Naive thymus-derived CD4-positive, alpha-beta T cell (primary cell): ENCODE measurements around the gene TIMP3. TPM values are rescaled to one million over a fixed set of nuclear protein-coding genes. Genes with fewer than 3 reads are reported as not detected.

Experiments
- ATAC-seq: fragments of 150-1000 bp; cut with Tn5 transposase; 2 replicates; pipeline ENCODE4 v1.10.0; 2021; ENCODE audit warnings: mild to moderate bottlenecking, moderate library complexity
- CTCF ChIA-PET: fragments of 350-600 bp; sonication (Branson Sonifier 250); formaldehyde crosslinking; loops from one replicate; lab custom pipeline; 2021; ENCODE audit warnings: antibody characterized with exemption; lab: Charles Lee
- POLR2A ChIA-PET: fragments of 350-600 bp; sonication (Branson Sonifier 250); formaldehyde crosslinking; loops from one replicate; lab custom pipeline; 2021; ENCODE audit warnings: antibody characterized with exemption, inconsistent platforms; lab: Charles Lee
- DNase-seq, 9 donors: peaks; one replicate each; pipeline versions ENCODE4 v3.0.0 to v3.0.0-alpha.2; 2020 to 2022; ENCODE audit warnings: mixed read lengths in 1 of 9
- H3K27ac ChIP-seq: one replicate; pipeline ENCODE4 v1.7.0; 2013; ENCODE audit warnings: mild to moderate bottlenecking, low read depth, low read length, moderate library complexity
- H3K27me3 ChIP-seq, 2 donors: one replicate each; pipeline ENCODE4 v1.7.0; 2013; ENCODE audit warnings: low read length in 2 of 2, mild to moderate bottlenecking in 2 of 2, moderate library complexity in 2 of 2; ENCODE audit not compliant: control insufficient read depth in 2 of 2, insufficient read depth in 2 of 2
- H3K36me3 ChIP-seq, 3 experiments: 1 replicate in 2 of 3; 2 replicates in 1 of 3; pipeline ENCODE4 v1.7.0; 2013; ENCODE audit warnings: low read length in 3 of 3, mild to moderate bottlenecking in 3 of 3, moderate library complexity in 1 of 3; ENCODE audit not compliant: insufficient read depth in 3 of 3, control insufficient read depth in 2 of 3
- H3K4me1 ChIP-seq, 2 donors: one replicate each; pipeline ENCODE4 v1.7.0; 2013; ENCODE audit warnings: low read length in 2 of 2, mild to moderate bottlenecking in 2 of 2, moderate library complexity in 1 of 2; ENCODE audit not compliant: control insufficient read depth in 2 of 2, insufficient read depth in 2 of 2
- H3K4me3 ChIP-seq: 2 replicates; pipeline ENCODE4 v1.7.0; 2013; ENCODE audit warnings: mild to moderate bottlenecking, low read length
- H3K9me3 ChIP-seq, 3 experiments: 1 replicate in 2 of 3; 2 replicates in 1 of 3; pipeline ENCODE4 v1.7.0; 2013; ENCODE audit warnings: low read length in 3 of 3; ENCODE audit not compliant: control insufficient read depth in 2 of 3
- H3K27ac Mint-ChIP-seq, 9 donors: one replicate each; pipeline ENCODE4 v1.8.0; 2020 to 2022; ENCODE audit warnings: mixed read lengths in 9 of 9, mild to moderate bottlenecking in 8 of 9, moderate library complexity in 5 of 9, inconsistent platforms in 2 of 9
- H3K27me3 Mint-ChIP-seq, 5 donors: one replicate each; pipeline ENCODE4 v1.8.0; 2021 to 2022; ENCODE audit warnings: mixed read lengths in 5 of 5, mild to moderate bottlenecking in 1 of 5
- H3K36me3 Mint-ChIP-seq, 5 donors: one replicate each; pipeline ENCODE4 v1.8.0; 2020 to 2022; ENCODE audit warnings: mixed read lengths in 5 of 5, mild to moderate bottlenecking in 3 of 5, inconsistent platforms in 1 of 5
- H3K4me1 Mint-ChIP-seq, 7 donors: one replicate each; pipeline ENCODE4 v1.8.0; 2020 to 2022; ENCODE audit warnings: mixed read lengths in 7 of 7, mild to moderate bottlenecking in 3 of 7, inconsistent platforms in 1 of 7
- H3K4me3 Mint-ChIP-seq, 10 donors: one replicate each; pipeline ENCODE4 v1.8.0; 2020 to 2022; ENCODE audit warnings: mild to moderate bottlenecking in 10 of 10, mixed read lengths in 10 of 10, moderate library complexity in 6 of 10, inconsistent platforms in 2 of 10
- H3K9me3 Mint-ChIP-seq, 11 donors: one replicate each; pipeline ENCODE4 v1.8.0; 2020 to 2022; ENCODE audit warnings: mixed read lengths in 11 of 11, mild to moderate bottlenecking in 4 of 11, inconsistent platforms in 1 of 11, moderate library complexity in 1 of 11
- intact Hi-C, 2 donors: fragments of 100-400 bp; cut with micrococcal nuclease; formaldehyde crosslinking; loops; one replicate each; pipeline ENCODE4 v1.15.1; 2023
- polyA plus RNA-seq, 2 donors: library from polyadenylated mRNA; unstranded; fragments of 300-500 nt; fragmentation: Illumina TruSeq; gene quantifications; one replicate each; pipeline ENCODE4 v1.2.3, GENCODE V29; 2021
- total RNA-seq, 6 experiments: library from RNA in 5 of 6; stranded (reverse) in 5 of 6; gene quantifications; 1 replicate in 5 of 6; 2 replicates in 1 of 6; pipeline ENCODE4 v1.2.3 and lab custom pipeline; 2021 to 2026

The TIMP3 gene
- total and polyA plus RNA-seq, 7 experiments from 2014 or later = 0.05 to 0.95 (median 0.37) TPM; not detected in 3

DNA sequence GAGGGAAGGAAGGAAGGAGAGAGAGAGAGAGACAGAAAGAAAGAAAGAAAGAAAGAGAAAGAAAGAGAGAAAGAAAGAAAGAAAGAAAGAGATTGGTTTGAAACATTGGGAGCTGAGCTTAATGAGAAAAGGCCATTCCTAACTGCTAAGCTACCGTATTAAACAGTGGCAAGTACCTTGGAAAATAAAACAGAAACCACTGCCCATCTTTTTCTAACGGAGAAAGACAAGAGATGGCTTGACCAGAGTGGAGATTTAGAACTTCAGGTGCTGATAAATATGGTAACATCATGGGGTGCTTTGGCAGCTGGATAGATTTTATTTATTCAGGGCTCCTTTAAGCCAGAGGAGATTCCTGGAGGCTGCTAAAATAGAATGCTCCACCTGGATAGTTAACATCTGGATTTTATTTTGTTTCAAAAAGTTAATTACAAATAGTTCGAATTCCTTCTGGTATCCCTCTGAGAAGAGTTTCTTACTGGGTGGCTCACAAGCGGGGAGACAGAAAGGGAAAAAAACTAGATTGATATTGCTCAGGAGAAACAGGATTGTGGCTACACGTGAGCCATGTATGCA, 12.9 kb downstream of the TIMP3 start:
- POLR2A ChIA-PET = no interaction called here
- no peak for DNase-seq
- Histone ChIP-seq H3K4me1 (no peaks in the 10 kb centered on the region), H3K4me3 (no peak overlapping the region), H3K9me3 (no peaks in the 10 kb centered on the region), H3K36me3 (no peaks in the 10 kb centered on the region), H3K27ac (no peak overlapping the region), H3K27me3 (no peaks in the 10 kb centered on the region)
- Mint-ChIP-seq H3K27ac (no peak overlapping the region), H3K36me3 (no peaks in the 10 kb centered on the region), H3K27me3 (peaks cover 0 to 4% (median 1%) of the 10 kb centered on the region in 5 donors), H3K4me1 (no peaks in the 10 kb centered on the region), H3K9me3 (no peaks in the 10 kb centered on the region), H3K4me3 (no peak overlapping the region)
- CTCF ChIA-PET = no interaction called here
- intact Hi-C loops = no loop called here
- ATAC-seq = no peak

- POLR2A ChIA-PET = no interaction called here
- H3K9me3 ChIP-seq = no peaks in the 10 kb centered on the region
- no peak for ATAC-seq
- H3K4me1 ChIP-seq = no peaks in the 10 kb centered on the region
- H3K9me3 Mint-ChIP-seq = no peaks in the 10 kb centered on the region
- peaks cover 0 to 4% (median 0%) of the 10 kb centered on the region in 5 donors for H3K27me3 Mint-ChIP-seq
- H3K36me3 Mint-ChIP-seq = no peaks in the 10 kb centered on the region
- H3K4me3 ChIP-seq = no peak overlapping the region
- no peak for DNase-seq
- H3K27ac ChIP-seq = no peak overlapping the region
- no peak overlapping the region for H3K27ac Mint-ChIP-seq
- H3K36me3 ChIP-seq = no peaks in the 10 kb centered on the region
- H3K4me3 Mint-ChIP-seq = no peak overlapping the region
- CTCF ChIA-PET = no interaction called here
- no peaks in the 10 kb centered on the region for H3K27me3 ChIP-seq
- H3K4me1 Mint-ChIP-seq = no peaks in the 10 kb centered on the region
- intact Hi-C loops = no loop called here
Measured at GRCh38 chr22:32815059-32815458, 13.6 kb downstream of the TIMP3 start.

- Histone ChIP-seq H3K27ac (no peak overlapping the region), H3K9me3 (no peaks in the 10 kb centered on the region), H3K4me1 (no peaks in the 10 kb centered on the region), H3K4me3 (no peak overlapping the region), H3K27me3 (no peaks in the 10 kb centered on the region), H3K36me3 (no peaks in the 10 kb centered on the region)
- intact Hi-C loops = no loop called here
- ChIA-PET CTCF (no interaction called here), POLR2A (no interaction called here)
- no peak overlapping the region for H3K27ac Mint-ChIP-seq
- no peaks in the 10 kb centered on the region for H3K9me3 Mint-ChIP-seq
- ATAC-seq (no peak), DNase-seq (no peak)
- H3K4me3 Mint-ChIP-seq = no peak overlapping the region
- peaks cover 0 to 4% (median 0%) of the 10 kb centered on the region in 5 donors for H3K27me3 Mint-ChIP-seq
- H3K4me1 Mint-ChIP-seq = no peaks in the 10 kb centered on the region
- H3K36me3 Mint-ChIP-seq = no peaks in the 10 kb centered on the region
Measured at GRCh38 chr22:32815943-32816342, 14.4 kb downstream of the TIMP3 start.

- Histone ChIP-seq H3K36me3 (no peaks in the 10 kb centered on the region), H3K4me1 (no peaks in the 10 kb centered on the region), H3K27ac (no peak overlapping the region), H3K9me3 (no peaks in the 10 kb centered on the region), H3K4me3 (no peak overlapping the region), H3K27me3 (no peaks in the 10 kb centered on the region)
- no peaks in the 10 kb centered on the region for H3K27me3 Mint-ChIP-seq
- H3K4me1 Mint-ChIP-seq = no peaks in the 10 kb centered on the region
- H3K9me3 Mint-ChIP-seq = no peaks in the 10 kb centered on the region
- H3K36me3 Mint-ChIP-seq = no peaks in the 10 kb centered on the region
- intact Hi-C loops = no loop called here
- ChIA-PET POLR2A (no interaction called here), CTCF (no interaction called here)
- no peak for ATAC-seq
- no peak overlapping the region for H3K4me3 Mint-ChIP-seq
- no peak overlapping the region for H3K27ac Mint-ChIP-seq
- no peak for DNase-seq
Measured at GRCh38 chr22:32817137-32817730, 15.7 kb downstream of the TIMP3 start.

- DNase-seq (no peak), ATAC-seq (no peak)
- CTCF ChIA-PET = no interaction called here
- H3K4me3 ChIP-seq = no peak overlapping the region
- no peaks in the 10 kb centered on the region for H3K36me3 Mint-ChIP-seq
- intact Hi-C loops = no loop called here
- H3K4me1 ChIP-seq = no peaks in the 10 kb centered on the region
- no peak overlapping the region for H3K27ac Mint-ChIP-seq
- H3K9me3 Mint-ChIP-seq = no peaks in the 10 kb centered on the region
- H3K36me3 ChIP-seq = no peaks in the 10 kb centered on the region
- H3K27me3 Mint-ChIP-seq = peaks cover 0 to 5% (median 0%) of the 10 kb centered on the region in 5 donors
- no peak overlapping the region for H3K27ac ChIP-seq
- peaks cover 0 to 1% (median 0%) of the 10 kb centered on the region in 7 donors for H3K4me1 Mint-ChIP-seq
- no peaks in the 10 kb centered on the region for H3K9me3 ChIP-seq
- H3K27me3 ChIP-seq = no peaks in the 10 kb centered on the region
- H3K4me3 Mint-ChIP-seq = no peak overlapping the region
- POLR2A ChIA-PET = no interaction called here
Measured at GRCh38 chr22:32818446-32819115, 17.1 kb downstream of the TIMP3 start.

GRCh38 chr22:32819120-32819519, 17.6 kb downstream of the TIMP3 start:
- CTCF ChIA-PET = no interaction called here
- POLR2A ChIA-PET = no interaction called here

More at GRCh38 chr22:32819120-32819519, 17.6 kb downstream of the TIMP3 start:
- intact Hi-C loops = no loop called here
- ATAC-seq = no peak
- Mint-ChIP-seq H3K36me3 (no peaks in the 10 kb centered on the region), H3K27me3 (peaks cover 0 to 5% (median 0%) of the 10 kb centered on the region in 5 donors), H3K4me3 (no peak overlapping the region), H3K4me1 (peaks cover 0 to 1% (median 0%) of the 10 kb centered on the region in 7 donors), H3K9me3 (no peaks in the 10 kb centered on the region), H3K27ac (no peak overlapping the region)
- Histone ChIP-seq H3K27ac (no peak overlapping the region), H3K4me3 (no peak overlapping the region), H3K27me3 (no peaks in the 10 kb centered on the region), H3K36me3 (no peaks in the 10 kb centered on the region), H3K9me3 (no peaks in the 10 kb centered on the region), H3K4me1 (no peaks in the 10 kb centered on the region)
- DNase-seq = no peak
